Activated T-helper 2 cell treated with anti-CD3 and anti-CD28 coated beads, Interferon-gamma antibody, Interleukin-2, Interleukin-4, amounts not matched to agents 10 μg/mL and 5 μg/mL and 100 μg/mL, durations not matched to agents 14 hours and 24 hours and 36 hours (primary cell): ENCODE results near the gene EFCAB5. TPM values are rescaled to one million over a fixed set of nuclear protein-coding genes. Genes with fewer than 3 reads are reported as not detected.
"Not testable (repeated sequence)": the region's sequence is repeated elsewhere in the genome, so short reads cannot be mapped to it uniquely, and the experiment has no call there.

Experiments
- DNase-seq: peaks from one replicate; pipeline ENCODE4 v3.0.0; 2021; ENCODE audit warnings: low spot score
- H3K27ac Mint-ChIP-seq: one replicate; pipeline ENCODE4 v1.8.0; 2021; ENCODE audit warnings: mixed read lengths
- H3K27me3 Mint-ChIP-seq: one replicate; pipeline ENCODE4 v1.8.0; 2021; ENCODE audit warnings: low read depth, mixed read lengths
- H3K36me3 Mint-ChIP-seq: one replicate; pipeline ENCODE4 v1.8.0; 2021; ENCODE audit warnings: low read depth, mixed read lengths
- H3K4me1 Mint-ChIP-seq: one replicate; pipeline ENCODE4 v1.8.0; 2021; ENCODE audit warnings: low read depth, mixed read lengths
- H3K4me3 Mint-ChIP-seq: one replicate; pipeline ENCODE4 v1.8.0; 2021; ENCODE audit warnings: low read depth, mild to moderate bottlenecking, moderate library complexity, mixed read lengths
- H3K9me3 Mint-ChIP-seq: one replicate; pipeline ENCODE4 v1.8.0; 2021; ENCODE audit warnings: mixed read lengths
- intact Hi-C: fragments of 100-400 bp; cut with micrococcal nuclease; formaldehyde crosslinking; loops from one replicate; pipeline ENCODE4 v1.15.1; 2023
- total RNA-seq: library from RNA; stranded (reverse); gene quantifications from 2 replicates; pipeline ENCODE4 v1.2.3, GENCODE V29; 2022

EFCAB5 gene
- total RNA-seq, 1 donor from 2014 or later = 0.94 TPM

DNA sequence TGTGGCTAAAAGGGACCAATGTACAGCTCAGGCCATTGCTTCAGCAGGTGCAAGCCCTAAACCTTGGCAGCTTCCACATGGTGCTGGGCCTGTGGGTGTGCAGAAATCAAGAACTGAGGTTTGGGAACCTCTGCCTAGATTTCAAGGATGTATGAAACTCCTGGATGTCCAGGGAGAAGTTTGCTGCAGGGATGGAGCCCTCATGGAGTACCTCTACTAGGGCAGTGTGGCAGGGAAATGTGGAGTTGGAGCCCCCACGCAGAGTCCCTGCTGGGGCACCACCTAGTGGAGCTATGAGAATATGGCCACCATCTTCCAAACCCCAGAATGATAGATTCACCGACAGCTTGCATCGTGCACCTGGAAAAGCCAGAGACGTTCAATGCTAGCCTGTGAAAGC lies 13.0 kb downstream of the EFCAB5 start:
- Mint-ChIP-seq H3K27ac (no peak overlapping the region), H3K4me3 (no peak overlapping the region), H3K9me3 (peaks cover 12% of the 10 kb centered on the region), H3K4me1 (no peaks in the 10 kb centered on the region), H3K27me3 (no peaks in the 10 kb centered on the region), H3K36me3 (no peaks in the 10 kb centered on the region)
- intact Hi-C loops = no loop called here
- no peak for DNase-seq

DNA sequence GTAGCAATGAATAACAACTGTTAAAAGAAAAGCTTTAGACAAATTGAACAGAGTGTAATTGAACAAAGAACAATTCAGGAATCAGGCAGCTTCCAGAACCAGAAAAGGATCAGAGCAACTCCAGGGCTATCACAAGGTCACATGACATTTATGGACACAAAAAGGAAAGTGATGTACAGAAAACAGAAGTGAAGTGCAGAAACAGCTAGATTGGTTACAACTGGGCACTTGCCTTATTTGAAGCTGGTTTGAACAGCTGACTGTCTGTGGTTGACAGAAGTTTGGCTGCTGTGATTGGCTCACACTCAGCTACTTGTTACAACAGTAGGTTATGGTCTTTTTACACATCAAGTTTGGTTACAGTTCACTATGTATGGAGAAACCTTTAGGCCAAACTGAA lies 14.8 kb downstream of the EFCAB5 start:
- no peak overlapping the region for H3K4me3 Mint-ChIP-seq
- H3K4me1 Mint-ChIP-seq = no peaks in the 10 kb centered on the region
- peaks cover 12% of the 10 kb centered on the region for H3K9me3 Mint-ChIP-seq
- no peaks in the 10 kb centered on the region for H3K36me3 Mint-ChIP-seq
- intact Hi-C loops = no loop called here
- no peak overlapping the region for H3K27ac Mint-ChIP-seq
- no peak for DNase-seq
- no peaks in the 10 kb centered on the region for H3K27me3 Mint-ChIP-seq

DNA sequence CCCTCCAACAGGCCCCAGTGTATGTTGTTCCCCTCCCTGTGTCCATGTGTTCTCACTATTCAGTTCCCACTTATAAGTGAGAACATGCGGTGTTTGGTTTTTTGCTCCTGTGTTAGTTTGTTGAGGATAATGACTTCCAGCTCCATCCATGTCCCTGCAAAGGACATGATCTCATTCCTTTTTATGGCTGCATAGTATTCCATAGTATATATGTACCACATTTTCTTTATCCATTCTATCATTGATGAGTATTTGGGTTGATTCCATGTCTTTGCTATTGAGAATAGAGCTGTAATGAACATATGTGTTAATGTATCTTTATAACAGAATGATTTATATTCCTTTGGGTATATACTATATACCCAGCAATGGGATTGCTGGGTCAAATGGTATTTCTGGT lies 16.1 kb downstream of the EFCAB5 start:
- H3K27me3 Mint-ChIP-seq, intact Hi-C loops, H3K4me1 Mint-ChIP-seq, H3K27ac Mint-ChIP-seq, DNase-seq, H3K4me3 Mint-ChIP-seq, H3K36me3 Mint-ChIP-seq: not testable (repeated sequence)
- peaks cover 12% of the 10 kb centered on the region for H3K9me3 Mint-ChIP-seq

DNA sequence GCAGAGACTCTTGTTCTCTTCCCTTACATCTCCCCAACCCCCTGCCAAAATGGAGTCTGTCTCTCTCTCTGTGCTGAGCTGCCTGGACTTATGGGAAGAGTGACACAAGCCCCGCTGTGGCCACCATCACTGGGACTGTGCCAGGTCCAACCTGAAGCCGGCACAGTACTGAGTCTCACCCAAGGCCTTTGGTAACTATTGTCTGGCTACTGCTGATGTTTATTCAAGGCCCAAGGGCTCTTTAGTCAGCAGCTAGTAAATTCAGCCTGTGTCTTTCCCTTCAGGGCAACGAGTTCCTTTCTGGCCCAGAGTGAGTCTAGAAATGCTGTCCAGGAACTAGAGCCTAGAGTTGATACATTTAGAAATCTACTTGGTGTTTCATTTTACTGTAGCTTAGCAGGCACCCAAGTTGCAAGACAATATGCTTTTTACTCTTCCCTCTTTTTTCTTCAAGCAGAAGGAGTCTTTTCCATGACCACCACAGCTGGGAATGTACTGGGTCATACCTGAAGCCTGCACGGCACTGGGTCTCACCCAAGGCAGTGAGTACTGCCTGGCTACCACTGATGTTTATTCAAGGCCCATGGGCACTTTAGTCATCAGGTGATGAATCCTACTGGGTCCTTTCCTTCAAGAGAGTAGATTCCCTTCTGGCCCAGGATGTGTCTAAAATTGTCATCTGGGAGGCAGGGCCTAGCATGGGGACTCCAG lies 17.7 kb downstream of the EFCAB5 start:
- intact Hi-C loops = no loop called here
- Mint-ChIP-seq H3K36me3 (no peaks in the 10 kb centered on the region), H3K27me3 (peaks cover 7% of the 10 kb centered on the region)

DNA sequence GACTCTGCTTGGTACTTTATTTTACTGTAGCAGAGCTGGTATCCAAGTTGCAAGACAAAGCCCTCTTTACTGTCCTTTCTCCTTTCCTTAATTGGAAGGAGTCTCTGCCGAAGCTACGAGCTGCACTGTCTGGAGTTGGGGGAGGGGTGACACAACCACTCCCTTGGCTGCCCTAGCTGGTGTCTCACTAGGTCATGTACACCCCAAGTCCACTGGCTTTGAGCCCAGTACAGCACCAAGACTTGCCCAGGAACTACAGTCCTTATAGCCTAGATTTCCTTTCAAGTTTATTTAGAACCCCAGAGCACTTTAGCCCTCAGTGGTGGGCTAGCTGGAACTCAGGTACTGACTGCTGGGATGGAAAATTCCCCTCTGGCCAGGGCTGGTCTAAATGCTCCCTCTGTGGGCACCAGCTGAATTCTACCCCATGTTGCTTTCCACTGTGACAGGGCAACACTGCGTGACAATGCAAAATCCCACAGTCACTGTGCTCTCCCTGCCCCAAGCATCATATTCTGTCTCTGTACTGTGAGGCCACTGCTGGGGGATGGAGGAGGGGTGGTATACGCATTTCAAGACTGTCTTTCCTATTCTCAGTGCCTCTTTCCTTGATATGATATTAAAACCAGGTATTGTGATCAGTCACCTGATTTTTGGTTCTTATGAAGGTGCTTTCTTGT lies 18.4 kb downstream of the EFCAB5 start:
- H3K27me3 Mint-ChIP-seq = peaks cover 7% of the 10 kb centered on the region
- H3K9me3 Mint-ChIP-seq = peaks cover 9% of the 10 kb centered on the region
- intact Hi-C loops = no loop called here
- no peaks in the 10 kb centered on the region for H3K36me3 Mint-ChIP-seq
- H3K27ac Mint-ChIP-seq = no peak overlapping the region
- no peak overlapping the region for H3K4me3 Mint-ChIP-seq
- H3K4me1 Mint-ChIP-seq = no peaks in the 10 kb centered on the region
- DNase-seq = no peak

More for the DNA sequence above, 17.7 kb downstream of the EFCAB5 start:
- Mint-ChIP-seq H3K4me1 (no peaks in the 10 kb centered on the region), H3K27ac (no peak overlapping the region), H3K9me3 (peaks cover 12% of the 10 kb centered on the region), H3K4me3 (no peak overlapping the region)
- DNase-seq = no peak

DNA sequence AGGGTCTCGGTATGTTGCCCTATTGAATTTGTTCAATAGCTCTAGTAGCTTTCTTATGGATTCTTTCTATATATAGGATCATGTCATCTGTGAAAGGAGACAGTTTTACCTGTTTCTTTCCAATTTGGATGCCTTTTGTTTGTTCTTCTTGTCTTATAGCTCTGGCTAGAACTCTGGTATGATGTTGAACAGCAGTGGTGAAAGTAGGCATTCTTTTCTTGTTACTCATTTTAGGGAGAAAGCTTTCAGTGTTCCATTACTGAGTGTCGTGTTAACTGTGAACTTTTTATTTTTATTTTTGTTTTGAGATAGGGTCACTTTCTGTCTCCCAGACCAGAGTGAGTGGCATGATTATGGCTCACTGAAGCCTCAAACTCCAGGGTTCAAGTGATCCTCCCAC lies 21.2 kb downstream of the EFCAB5 start:
- Mint-ChIP-seq H3K9me3 (no peaks in the 10 kb centered on the region), H3K4me1 (no peaks in the 10 kb centered on the region), H3K36me3 (no peaks in the 10 kb centered on the region), H3K27me3 (peaks cover 14% of the 10 kb centered on the region), H3K27ac (no peak overlapping the region), H3K4me3 (no peak overlapping the region)
- no peak for DNase-seq
- intact Hi-C loops = no loop called here

DNA sequence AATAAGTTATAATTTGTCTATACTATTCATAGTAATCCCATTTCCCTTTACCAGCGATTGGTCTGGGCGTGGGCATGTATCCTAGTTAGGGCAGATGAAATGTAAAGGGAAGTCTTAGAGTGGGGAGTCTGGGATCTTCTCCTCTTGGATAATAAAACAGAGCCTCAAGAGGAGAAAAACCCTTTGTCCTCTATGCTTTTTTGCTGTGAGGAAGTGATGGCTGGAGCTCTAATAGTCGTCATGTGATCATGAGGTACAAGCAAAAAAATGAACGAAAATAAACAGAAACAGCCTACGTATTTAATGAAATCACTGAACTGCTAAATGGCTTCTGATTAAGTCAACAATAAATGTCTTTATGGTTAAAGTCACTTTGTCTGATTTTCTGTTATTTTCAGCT lies 26.8 kb downstream of the EFCAB5 start:
- Mint-ChIP-seq H3K36me3 (no peaks in the 10 kb centered on the region), H3K4me3 (no peak overlapping the region), H3K9me3 (no peaks in the 10 kb centered on the region), H3K4me1 (no peaks in the 10 kb centered on the region), H3K27ac (no peak overlapping the region), H3K27me3 (peaks cover 12% of the 10 kb centered on the region)
- no peak for DNase-seq
- intact Hi-C loops = no loop called here

DNA sequence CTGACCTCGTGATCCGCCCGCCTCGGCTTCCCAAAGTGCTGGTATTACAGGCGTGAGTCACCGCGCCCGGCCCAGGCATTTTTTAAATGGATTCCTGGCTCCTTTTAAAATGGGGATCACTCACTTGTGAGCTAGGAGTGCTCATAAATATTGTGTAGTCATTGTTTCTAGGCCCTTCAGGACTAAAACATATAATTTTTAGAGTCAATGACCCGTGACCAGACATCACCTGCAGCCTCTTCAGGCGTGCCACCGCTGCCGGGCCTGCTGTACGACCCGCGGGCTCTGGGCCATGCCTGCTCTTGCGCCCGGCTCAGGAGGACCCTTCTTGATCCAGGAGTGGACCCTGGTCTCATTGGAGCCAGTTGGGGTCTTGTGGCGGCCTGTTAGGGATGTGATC lies 30.8 kb downstream of the EFCAB5 start:
- Mint-ChIP-seq H3K9me3 (no peaks in the 10 kb centered on the region), H3K36me3 (no peaks in the 10 kb centered on the region), H3K4me3 (no peak overlapping the region), H3K4me1 (no peaks in the 10 kb centered on the region), H3K27ac (no peak overlapping the region), H3K27me3 (peaks cover 18% of the 10 kb centered on the region)
- intact Hi-C loops = no loop called here
- DNase-seq = no peak

DNA sequence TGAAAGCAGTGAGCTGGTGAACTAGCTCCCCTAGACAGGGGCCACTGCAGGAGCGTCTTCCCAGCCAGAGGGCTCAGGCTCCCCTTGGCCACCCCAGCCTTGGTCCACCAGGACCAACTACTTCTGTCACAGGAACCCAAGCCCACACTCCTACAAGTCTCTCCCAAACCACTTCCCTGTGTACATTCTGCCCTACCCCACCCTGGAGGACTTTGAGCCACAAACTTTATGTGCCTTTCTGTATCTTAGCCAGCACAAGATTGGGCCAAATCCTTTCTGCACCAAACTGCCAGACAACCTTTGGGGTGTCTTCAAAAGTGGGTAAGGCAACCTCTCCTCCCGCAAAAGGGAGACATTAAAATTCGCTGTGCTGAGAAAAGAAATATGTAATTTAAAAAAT lies 31.6 kb downstream of the EFCAB5 start:
- H3K4me1 Mint-ChIP-seq = no peaks in the 10 kb centered on the region

DNA sequence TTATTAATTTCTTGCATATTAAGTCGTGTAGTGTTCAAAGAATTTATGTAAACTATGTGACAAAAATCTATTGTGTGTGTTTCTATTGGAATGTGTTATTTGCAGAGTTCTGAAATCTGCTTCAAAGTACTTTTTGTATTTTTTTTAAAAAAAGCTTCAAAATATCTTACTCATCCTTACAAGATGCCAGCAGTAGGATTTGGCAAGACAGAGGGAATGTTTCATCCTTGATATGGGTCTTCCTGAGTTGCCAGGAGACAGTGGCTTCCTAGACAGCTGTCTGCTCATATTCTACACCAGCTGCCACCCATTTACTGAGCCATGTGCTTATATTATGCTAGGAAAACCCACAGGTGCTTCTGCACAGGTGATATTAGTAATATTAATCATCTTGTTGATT lies 36.4 kb downstream of the EFCAB5 start:
- H3K36me3 Mint-ChIP-seq = no peaks in the 10 kb centered on the region

More for the DNA sequence above, 31.6 kb downstream of the EFCAB5 start:
- intact Hi-C loops = no loop called here
- Mint-ChIP-seq H3K27ac (no peak overlapping the region), H3K27me3 (peaks cover 18% of the 10 kb centered on the region), H3K4me3 (no peak overlapping the region), H3K9me3 (no peaks in the 10 kb centered on the region), H3K36me3 (no peaks in the 10 kb centered on the region)
- no peak for DNase-seq

DNA sequence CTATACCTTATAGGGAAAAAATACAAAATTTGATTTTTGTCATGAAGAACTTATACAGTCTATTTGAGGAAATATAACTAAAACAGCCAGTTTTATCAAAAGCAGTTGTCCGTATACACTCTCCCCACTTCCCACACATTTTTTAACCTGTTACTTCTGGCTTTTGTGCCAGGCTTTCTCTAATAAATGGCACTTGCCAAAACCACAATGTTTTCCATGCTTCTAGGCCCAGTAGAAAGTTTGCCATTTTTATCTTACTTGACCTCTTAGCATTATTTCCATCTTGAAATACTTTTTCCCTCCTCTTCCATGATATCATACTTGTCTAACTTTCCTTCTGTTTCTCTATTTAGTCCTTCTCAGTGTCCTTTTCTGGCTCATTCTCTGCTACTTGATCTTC lies 38.8 kb downstream of the EFCAB5 start:
- no peak for DNase-seq
- no peak overlapping the region for H3K27ac Mint-ChIP-seq
- no peaks in the 10 kb centered on the region for H3K4me1 Mint-ChIP-seq
- H3K9me3 Mint-ChIP-seq = peaks cover 7% of the 10 kb centered on the region
- intact Hi-C loops = no loop called here
- H3K36me3 Mint-ChIP-seq = no peaks in the 10 kb centered on the region
- peaks cover 24% of the 10 kb centered on the region for H3K27me3 Mint-ChIP-seq
- no peak overlapping the region for H3K4me3 Mint-ChIP-seq

More for the DNA sequence above, 36.4 kb downstream of the EFCAB5 start:
- Mint-ChIP-seq H3K4me3 (no peak overlapping the region), H3K27ac (no peak overlapping the region), H3K4me1 (no peaks in the 10 kb centered on the region), H3K27me3 (peaks cover 23% of the 10 kb centered on the region), H3K9me3 (no peaks in the 10 kb centered on the region)
- no peak for DNase-seq
- intact Hi-C loops = no loop called here

DNA sequence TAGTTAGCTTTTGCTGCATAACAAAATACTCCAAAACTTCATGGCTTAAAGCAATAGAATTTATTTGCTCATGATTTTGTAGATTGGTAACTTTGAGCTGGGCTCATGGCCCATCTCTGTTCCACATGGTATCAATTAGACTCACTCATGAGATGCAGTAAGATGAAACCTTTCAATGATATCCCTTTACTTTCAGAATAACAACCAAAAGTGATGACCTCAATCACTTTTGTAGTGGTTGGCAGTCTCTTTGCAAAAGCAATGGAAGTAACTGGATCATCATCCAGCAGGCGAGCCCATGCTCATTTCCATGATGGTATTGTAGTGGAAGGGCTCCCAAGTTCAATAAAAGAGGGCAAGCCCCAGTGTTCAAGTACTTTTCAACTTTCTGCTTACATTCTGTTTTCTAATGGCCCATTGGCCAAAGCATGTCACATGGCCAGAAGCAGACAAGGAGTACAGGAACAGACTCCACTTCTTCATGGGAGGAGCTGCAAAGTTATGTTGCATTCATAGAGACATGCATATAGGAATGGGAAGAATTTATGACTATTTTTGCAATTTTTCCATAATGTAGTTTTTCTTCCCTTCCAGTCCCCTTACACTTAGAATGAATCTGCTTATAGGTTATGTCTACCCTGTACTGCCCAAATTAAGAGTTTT lies 41.7 kb downstream of the EFCAB5 start:
- peaks cover 11% of the 10 kb centered on the region for H3K27me3 Mint-ChIP-seq
- H3K4me3 Mint-ChIP-seq = no peak overlapping the region
- H3K4me1 Mint-ChIP-seq = no peaks in the 10 kb centered on the region
- peaks cover 7% of the 10 kb centered on the region for H3K9me3 Mint-ChIP-seq
- DNase-seq = no peak
- intact Hi-C loops = no loop called here
- H3K36me3 Mint-ChIP-seq = no peaks in the 10 kb centered on the region
- no peak overlapping the region for H3K27ac Mint-ChIP-seq

DNA sequence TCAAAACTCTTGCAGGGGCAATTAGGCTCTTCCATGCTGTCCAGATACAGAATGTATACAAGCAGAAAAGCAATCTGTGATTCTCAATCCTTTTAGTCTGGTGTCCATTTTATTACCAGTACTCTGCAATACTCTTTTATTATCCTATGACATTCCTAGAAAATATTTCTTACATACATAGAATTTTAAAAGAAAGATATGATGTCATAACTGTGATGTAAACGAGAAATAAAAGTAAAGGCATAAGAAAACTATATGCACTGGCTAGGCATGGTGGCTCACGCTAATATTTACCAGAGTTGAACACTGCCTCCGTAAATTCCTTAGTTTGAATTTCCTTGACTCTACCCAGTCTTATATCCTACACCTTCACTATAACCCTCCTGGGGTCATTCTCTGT lies 55.0 kb downstream of the EFCAB5 start:
- Mint-ChIP-seq H3K4me3 (no peak overlapping the region), H3K27me3 (peaks cover 8% of the 10 kb centered on the region), H3K9me3 (peaks cover 3% of the 10 kb centered on the region), H3K27ac (no peak overlapping the region), H3K4me1 (peaks cover 5% of the 10 kb centered on the region), H3K36me3 (no peaks in the 10 kb centered on the region)
- intact Hi-C loops = no loop called here
- no peak for DNase-seq
